HG03460 (cell line): Measurements from ENCODE around the gene PHF2.

Source experiments
- ATAC-seq: cut with Tn5 transposase; IDR thresholded peaks from one replicate; pipeline ENCODE4 v1.9.1; 2021; ENCODE audit not compliant: unreplicated experiment

Gene PHF2

GRCh38 chr9:93693129-93693528 lies 116.7 kb downstream of the PHF2 start:
- ATAC-seq, result no peak

GRCh38 chr9:93697352-93698139 lies 121.2 kb downstream of the PHF2 start:
- ATAC-seq, result no peak

DNA sequence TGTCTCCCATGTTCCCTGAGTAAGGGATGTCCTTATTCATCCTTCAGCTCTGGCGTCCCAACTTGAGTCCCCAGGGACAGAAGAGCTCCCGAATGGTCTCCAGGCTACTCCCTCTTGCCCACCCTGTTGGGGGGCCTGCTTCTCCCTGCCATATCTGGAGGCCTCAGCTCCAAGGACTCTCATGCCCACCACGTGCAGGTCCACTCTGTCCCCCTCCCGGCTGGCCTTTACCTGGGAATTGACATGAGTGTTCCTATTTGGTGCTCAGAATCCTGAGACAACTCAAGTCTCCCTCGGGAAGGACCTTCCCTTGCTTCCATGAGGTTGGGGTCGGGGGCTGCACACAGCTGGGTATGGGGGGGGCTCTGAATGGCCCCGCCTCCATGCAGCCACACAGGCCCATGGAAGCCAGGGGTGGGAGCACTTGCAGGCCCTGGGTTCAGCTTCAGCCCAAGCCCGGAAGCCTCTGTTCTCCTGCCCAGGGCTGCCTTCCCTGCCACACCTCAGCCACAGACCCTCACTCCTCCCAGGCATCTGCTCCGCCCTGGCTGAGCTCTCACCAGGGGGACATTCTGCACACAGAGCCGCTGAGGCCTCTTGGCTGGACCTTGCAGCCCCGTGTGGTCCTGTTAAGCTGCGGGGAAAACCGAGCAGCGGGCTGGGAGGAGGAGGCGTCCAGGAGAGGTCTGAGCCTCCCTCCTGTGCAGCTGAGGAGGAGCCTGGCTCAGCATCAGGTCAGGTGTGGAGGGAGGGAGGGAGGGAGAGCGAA lies 121.9 kb downstream of the PHF2 start:
- ATAC-seq, result no peak

DNA sequence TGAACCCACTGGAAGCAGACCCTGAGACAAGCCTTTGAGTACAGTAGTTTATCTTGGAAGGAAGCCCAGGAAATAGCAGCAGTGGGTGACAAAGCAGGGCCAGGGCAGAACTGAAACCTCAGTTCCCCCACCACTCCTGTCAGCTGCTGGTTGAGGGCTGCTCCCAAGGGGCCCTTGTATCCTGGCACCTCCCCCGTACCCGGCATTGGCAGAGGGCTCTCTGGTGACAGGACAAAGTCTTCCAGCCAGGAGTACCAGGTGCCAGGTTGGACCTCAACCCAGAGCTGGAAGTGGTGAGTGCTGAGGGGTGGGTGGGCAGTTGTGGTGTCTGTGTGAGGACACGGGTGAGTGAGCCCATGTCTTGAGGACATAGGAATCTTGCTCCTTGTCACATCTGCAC lies 123.3 kb downstream of the PHF2 start:
- no peak for ATAC-seq

DNA sequence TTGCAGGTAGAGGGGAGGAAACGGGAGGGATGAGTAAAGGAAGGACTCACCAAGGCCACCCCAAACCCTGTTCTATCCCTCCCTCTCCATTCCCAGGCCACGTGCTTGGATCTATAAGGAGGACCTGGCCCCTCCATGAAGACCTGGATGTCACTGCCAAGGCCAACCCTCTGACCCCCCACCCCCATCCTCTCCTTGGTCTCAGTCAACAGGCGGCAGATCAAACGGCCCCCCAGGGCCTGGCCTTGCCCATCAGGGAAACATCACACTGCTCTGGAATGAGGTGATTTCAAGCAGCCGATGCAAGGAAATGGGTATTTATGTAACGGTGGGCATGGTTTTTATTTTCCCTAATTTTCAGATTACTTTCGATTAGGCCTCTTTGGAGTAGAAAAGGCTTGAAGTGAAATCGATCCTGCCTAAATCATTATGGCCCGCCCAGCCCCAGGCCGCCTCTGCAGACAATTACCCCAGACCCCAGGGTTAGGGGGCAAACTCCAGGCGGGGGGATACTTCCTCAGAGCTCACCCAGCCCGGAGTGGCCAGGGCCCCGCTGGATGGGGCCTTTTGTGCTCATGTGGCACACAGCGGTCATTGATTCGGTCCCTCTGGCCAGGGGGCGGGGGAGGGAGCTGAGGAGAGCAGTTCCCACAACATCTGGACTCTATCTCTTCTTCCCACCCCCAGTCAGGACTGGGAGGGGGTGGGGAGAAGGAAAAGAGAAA lies 125.3 kb downstream of the PHF2 start:
- ATAC-seq, result no peak

- ATAC-seq, result no peak
These were observed 125.9 kb downstream of the PHF2 start for GRCh38 chr9:93702261-93702660.

DNA sequence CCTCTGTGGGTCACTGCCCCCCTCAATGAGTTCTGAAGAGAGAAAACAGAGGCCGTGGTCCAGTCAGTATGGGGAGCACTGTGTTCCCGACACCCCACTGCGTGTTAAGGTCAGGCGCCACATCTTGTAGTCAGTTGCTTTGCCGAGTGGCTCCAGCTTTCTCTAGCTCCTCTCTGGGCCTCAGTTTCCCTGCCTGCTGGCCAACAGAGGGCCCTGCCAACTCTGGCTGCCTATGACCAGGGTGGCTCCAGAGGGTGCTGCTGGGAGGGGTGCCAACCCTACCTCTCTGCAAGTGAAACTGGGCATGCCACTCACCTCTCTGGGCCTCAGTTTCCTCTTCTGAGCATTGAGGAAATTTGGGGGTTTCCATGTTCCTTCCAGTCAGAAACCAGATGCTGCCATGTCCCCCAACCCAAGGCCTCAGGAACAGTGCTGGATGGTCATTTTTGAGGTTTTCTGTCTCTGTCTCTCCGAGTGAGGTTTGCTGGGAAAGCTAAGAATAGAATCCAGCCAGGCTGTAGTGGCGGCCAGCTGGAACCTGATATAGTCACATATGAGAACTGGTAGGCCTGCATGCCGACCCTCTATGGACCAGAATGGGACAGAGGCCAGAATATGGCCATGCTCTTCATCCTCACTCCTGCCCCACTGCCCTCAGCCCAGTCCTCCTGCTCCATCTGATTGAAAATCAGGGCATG lies 132.1 kb downstream of the PHF2 start:
- no peak for ATAC-seq

DNA sequence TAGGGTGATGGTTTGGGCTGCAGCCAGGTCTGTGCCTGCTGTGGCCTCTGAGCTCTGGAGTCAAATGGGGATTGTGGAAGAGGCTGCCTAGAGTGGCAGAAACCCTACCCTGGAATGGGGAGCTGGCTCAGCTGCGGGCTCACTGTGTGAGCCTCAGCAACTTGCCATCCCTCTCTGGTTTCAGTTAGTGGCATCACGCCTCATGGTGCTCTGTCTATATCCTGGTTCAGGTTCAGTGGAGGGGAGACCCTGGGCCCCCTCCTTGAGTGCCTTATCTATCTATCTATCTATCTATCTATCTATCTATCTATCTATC lies 132.6 kb downstream of the PHF2 start:
- ATAC-seq, result no peak

GRCh38 chr9:93709600-93710369 lies 133.4 kb downstream of the PHF2 start:
- no peak for ATAC-seq

DNA sequence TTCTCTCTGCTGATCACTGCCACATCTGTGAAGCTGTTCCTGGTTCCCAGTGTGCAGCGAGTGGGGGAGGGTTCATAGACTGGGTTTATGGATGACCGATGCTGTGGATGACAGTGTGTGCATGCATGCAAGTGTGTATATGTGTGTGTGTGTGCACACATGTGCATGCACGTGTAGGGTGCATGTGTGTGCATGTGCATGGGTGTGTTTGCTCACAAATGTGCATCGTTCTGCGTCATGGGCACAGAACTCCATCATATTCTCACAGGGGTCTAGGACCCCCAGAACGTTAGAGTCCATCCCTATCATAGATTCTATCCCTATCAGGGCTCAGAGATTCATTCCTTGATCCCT lies 134.0 kb downstream of the PHF2 start:
- ATAC-seq, result no peak

DNA sequence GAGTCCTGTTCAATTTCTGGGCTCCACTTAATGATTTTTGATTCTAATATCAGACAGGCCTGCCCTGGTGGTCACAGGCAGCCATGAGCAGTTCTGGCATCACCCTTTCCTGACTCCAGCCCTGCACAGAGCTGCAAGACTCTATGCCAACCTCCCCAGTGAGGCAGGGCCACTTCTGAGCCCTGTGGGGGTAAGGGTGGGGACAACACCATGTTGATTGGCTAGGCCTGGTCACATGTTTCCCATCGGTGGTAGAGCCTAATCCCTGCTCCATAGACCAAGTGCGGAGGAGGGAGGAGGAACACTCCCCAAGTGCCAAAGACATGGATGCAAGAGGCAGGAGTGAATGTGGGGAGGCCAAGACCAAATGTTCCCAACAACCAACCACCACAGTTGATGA lies 134.6 kb downstream of the PHF2 start:
- no peak for ATAC-seq

GRCh38 chr9:93712896-93713295 lies 136.5 kb downstream of the PHF2 start:
- no peak for ATAC-seq

DNA sequence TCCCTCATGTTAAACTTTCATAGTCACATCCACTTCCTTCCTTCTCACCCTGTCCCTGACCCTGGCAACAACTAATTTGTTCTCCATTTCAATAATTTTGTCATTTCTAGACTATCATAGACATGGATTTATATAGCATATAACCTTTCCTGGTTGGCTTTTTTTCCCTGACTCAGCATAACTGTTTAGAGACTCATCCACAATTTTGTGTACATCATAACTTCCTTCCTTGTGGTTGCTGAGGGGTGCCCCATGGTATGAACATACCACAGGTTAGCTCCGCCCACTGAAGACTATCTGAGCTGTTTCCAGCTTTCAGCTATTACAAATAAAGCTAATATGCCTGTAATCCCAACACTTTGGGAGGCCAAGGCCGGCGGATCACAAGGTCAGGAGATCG lies 137.3 kb downstream of the PHF2 start:
- no peak for ATAC-seq

DNA sequence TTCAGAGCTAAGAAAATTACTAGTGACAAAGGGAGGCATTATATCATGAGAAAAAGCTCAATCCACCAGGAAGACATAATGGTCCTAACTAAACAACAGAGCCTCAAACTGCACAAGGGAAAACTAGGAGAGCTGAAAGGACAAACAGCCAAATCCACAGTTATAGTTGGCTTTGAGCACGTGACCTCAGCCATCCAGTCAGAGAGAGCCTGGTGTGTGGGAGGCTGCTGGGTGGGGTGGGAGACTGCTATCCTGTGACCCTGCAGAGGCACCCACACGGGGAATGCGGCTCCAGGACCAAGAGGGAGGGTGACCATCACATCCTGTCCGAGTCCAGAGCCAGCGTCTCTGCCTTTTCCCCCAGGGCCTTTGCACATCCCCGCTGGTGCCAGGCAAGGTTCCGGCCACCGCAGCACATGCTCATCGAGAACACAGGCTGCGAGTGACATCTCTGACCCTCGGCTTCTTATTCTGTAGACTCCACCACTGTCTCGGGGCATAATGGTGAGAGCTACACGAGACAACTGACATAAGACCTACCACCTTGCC lies 145.1 kb downstream of the PHF2 start:
- no peak for ATAC-seq

DNA sequence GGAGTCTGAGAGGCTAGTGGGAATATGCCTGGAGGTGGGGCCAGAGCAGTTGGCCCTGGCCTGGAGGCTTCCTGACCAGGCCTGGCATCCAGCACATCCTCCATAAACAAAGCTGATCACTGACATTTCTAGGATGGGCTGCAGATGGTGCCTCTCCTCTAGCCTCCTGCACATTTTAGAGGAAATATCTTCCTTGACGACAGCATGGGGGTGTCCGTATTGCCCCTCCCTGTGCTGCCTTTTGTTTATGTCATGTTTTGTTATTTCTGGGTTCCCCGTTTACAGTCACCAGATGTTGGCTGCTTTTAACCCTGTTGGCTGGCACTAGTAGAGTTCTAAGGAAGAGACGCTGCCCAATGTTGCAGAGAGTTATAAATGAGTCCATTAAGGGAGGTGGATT lies 148.5 kb downstream of the PHF2 start:
- no peak for ATAC-seq

GRCh38 chr9:93725382-93725781 lies 149.0 kb downstream of the PHF2 start:
- no peak for ATAC-seq

DNA sequence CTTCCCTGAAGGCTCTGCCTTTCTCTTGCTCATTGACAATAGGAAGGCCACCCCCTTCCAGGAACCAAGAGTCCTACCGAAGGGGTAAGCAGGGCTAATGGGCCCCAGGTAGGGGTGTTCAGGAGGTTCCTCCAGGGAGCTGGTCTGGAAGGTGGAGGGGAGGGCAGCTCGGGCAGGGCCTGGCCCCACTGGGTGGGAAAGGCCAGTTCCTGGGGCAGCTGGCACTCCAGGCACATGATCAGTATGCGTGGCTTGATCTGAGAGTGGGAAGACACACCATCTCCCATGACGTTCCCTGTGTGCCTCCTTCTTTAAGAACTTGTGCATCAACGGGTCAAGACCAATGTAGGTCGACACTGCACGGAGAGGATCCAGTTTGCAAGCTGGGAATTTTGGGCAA lies 149.8 kb downstream of the PHF2 start:
- ATAC-seq, result no peak
